Fibroblast of skin of left biceps (primary cell): ENCODE measurements around the gene PKNOX2.

Experiments
- DNase-seq, 2 experiments: peaks; one replicate each; pipeline ENCODE4 v3.0.0-alpha.2; 2013; ENCODE audit warnings: low read depth in 2 of 2

Gene PKNOX2

GRCh38 chr11:125173027-125173426, 8.5 kb downstream of the PKNOX2 start:
- no peak for DNase-seq

GRCh38 chr11:125173556-125173955, 9.0 kb downstream of the PKNOX2 start:
- no peak for DNase-seq

DNA sequence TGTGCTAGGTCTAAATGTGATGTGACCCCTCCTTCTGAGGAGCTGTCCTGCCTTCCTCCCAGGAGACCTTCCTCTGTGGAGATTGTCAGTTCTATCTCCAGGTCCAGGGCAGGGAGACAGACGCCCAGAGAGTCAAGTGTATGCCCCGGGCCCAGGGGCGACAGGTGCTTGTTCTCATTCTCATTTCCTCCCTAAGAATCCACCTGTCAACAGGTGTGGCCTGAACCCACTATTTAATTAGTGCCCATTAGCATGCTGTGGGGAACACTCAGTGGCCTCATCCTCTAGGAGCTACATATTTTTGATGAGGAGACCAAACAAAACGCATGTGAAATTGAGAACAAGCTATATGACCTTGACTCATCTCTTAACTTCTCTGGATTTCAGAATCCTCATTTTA, 9.5 kb downstream of the PKNOX2 start:
- DNase-seq = no peak

- DNase-seq = no peak
Observed at GRCh38 chr11:125174686-125175085, 10.1 kb downstream of the PKNOX2 start.

DNA sequence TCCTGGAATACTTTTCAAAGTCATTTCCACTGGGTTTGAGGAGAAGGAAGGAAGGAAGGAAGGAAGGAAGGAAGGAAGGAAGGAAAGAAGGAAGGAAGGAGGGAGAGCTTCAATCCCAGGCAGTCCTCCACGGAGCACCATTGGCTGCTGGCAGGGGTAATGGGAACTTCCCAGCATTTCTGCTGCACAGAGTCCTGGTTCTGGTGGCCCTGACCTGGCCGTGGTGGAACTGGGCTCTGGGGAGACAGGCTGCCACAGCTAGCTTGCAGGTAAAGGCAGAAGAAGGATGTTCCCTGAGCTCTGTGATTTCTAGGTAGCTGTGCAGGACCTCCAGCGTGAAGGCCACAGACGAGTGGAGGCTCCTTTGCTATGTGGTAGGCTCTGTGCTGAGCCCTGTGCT, 10.6 kb downstream of the PKNOX2 start:
- no peak for DNase-seq

DNA sequence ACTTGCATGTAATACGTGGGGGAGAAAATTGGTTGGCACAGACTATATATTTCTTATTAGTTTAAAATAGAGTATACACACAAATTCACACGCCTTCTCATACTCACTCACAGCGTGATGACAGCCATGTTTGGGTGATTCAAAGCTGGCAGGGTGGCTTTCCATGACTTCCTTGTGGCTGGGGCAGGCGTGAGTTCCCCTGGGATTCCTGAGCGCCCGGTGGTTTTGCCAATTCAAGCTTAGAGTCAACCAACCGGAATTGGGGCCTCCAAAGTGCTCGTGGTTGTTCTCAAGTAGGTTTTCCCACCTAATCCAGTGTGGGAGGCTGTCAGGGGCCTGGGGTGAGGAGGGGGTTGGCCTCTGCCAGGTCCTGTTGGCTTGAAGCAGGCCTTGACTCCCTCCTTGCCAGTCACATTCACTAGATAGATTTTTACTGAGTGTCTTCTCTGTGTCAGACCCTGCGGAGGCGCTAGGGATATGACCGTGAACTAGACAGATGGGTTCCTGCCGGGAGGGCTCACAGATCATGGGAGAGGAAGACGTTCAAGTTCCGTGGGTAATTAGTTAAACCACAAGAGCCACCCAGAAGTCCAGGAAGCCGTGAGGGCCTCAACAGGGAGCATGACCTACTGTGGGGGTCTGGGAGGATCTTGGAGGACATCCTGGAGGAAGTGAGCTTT, 11.5 kb downstream of the PKNOX2 start:
- no peak for DNase-seq

DNA sequence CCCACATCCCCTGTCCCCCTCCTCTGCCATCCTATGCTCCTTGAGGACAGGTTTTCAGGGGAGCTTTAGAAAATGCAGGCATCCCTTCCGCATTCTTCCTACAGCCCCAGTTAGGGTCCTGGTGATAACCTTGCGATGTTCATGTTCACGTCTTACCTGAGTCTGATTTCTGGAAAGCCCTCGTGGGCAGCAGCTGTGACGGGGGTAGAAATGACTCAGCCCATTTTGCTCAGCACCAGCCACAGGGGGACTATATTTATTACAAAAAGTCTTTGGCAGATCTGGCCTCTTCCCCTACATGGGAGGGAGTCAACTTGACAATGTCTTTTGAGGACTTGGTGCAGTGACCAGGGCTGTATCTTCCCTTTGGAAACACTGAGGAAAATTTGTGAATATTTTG, 12.3 kb downstream of the PKNOX2 start:
- no peak for DNase-seq

GRCh38 chr11:125177543-125177942, 13.0 kb downstream of the PKNOX2 start:
- no peak for DNase-seq

- DNase-seq = no peak
Observed at GRCh38 chr11:125179346-125179745, 14.8 kb downstream of the PKNOX2 start.

DNA sequence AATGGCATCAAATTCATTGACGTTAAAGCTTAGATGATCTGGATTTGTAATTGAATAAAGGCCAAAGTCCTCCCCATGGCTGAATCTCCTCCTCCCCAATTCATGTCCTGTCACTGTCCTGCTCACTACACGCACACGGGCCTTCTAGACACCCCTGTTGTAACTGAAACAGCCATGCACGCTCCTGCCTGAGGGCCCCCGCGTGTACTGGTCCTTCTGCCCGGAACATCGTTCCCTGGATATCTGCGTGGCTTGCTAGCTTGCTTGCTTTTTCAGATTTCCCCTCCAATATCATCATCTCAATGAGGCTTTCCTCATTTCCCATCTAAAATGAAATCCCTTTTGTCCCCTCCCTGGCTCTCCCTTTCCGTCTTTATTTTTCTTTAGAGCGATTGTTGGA, 15.3 kb downstream of the PKNOX2 start:
- DNase-seq = no peak

DNA sequence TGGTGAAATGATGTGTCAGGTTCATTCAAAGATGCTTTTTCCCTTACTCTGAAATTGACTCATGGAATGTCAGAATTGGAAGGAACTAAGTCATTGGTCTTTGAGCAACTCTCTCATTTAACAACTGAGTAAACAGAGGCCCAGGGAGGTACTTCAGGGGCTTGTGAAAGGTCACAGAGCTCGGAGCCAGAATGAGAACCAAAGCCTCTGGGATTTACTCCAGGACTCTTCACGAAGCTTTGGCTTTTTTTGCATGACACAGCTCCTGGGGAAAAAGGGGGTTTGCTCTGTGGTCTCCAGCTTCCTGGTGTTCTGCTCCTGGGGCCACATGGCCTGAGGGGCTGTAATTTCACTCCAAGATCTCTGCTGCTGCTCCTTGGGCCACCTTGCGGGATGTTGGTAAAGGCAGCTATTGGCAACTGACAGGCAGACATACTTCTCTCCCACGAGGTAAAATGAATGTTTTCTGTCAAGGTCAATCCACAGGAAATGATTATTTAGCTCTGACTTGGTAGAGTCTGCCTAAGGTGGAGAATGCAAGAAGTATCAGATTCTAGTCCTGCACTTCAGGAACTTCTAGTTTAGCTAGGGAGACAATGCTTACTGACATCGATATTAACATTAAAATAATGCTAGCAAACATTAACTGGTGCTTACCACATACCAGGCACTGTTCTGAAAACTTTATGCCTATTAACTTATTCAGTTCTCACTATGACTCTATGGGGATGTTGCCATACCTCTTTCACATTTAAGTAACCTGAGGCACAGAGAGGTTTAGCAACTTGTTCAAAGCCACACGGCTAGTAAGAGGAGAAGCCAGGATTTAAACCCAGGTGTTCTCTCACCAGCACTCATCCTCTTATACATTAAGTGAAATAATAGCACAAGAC, 16.1 kb downstream of the PKNOX2 start:
- DNase-seq = no peak

DNA sequence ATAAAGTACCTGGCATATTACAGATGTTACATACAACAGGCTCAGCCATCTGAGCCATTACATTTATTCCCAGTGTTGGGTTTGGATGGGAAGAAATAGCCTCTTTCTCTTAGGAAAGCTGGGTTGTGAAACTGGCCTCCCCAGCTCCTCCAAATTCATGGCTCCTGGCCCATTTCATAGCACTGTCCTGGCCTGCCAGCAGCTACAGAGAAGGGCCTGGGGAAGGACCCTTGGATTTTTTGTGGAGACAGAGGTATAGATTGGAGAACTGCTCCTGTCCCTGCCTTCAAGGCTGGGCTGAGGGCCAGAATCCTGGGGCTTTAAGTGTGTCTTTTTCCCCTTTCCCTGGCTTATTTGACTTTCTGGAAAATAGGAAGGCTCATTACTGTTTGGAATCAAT, 18.0 kb downstream of the PKNOX2 start:
- DNase-seq = no peak

- DNase-seq = no peak
Observed at GRCh38 chr11:125183641-125184040, 19.1 kb downstream of the PKNOX2 start.

- no peak for DNase-seq
Observed at GRCh38 chr11:125188021-125188420, 23.5 kb downstream of the PKNOX2 start.

DNA sequence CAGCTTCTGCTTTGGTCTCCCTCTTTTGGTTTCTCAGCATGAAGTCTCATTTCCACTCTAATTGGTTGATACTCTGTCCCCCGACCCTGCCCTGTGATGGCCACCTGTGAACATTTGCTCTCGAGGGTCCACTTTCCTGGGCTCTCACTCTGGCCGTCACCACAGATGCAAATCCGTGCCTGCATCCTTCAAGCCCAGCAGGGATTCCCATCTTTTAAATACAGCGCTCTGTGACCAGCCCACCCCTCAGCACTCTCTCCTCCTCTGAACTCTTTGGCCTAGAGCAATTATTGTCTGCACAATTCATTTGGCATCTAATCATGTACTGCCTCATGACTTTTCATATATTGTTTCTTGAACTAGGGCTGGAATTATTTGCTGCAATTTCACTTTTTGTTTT, 26.0 kb downstream of the PKNOX2 start:
- no peak for DNase-seq

- DNase-seq = no peak
Observed at GRCh38 chr11:125192183-125192582, 27.6 kb downstream of the PKNOX2 start.

- no peak for DNase-seq
Observed at GRCh38 chr11:125192717-125193415, 28.3 kb downstream of the PKNOX2 start.

DNA sequence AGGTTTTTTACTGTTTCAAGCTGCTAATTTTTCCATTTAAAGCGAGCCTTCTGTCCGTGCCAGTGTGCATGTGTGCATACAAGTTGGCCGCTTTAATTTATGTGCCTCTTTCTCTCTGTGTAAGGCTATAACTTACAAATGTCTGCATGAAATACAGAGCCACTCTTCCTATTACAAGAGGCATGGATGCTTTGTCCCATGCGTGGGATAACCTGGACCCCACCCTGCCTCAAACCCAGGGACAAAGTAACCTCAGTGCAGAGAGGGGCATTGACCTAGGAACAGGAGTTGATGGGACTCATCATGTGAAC, 28.8 kb downstream of the PKNOX2 start:
- no peak for DNase-seq

- no peak for DNase-seq
Observed at GRCh38 chr11:125193841-125194240, 29.3 kb downstream of the PKNOX2 start.

DNA sequence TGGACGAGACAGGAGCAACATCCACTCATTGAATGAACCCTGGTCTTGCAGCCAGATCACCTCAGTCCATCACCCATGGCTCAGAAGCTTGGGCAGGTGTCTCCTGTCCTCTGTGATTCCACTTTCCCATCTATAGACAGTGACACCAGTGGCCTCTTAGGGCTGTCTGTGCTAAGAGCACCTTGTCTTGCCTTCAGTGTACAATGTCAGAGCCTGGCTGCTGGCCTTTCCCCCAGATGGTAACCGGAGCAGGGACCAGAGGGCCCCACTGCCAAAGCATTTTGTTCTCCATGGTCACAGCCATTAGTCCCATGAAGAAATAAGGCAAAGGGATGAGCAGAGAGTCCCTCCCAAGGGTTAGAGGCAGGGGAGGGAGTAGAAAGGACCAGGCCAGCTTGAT, 35.4 kb downstream of the PKNOX2 start:
- DNase-seq = no peak

GRCh38 chr11:125200441-125200840, 35.9 kb downstream of the PKNOX2 start:
- DNase-seq = no peak

DNA sequence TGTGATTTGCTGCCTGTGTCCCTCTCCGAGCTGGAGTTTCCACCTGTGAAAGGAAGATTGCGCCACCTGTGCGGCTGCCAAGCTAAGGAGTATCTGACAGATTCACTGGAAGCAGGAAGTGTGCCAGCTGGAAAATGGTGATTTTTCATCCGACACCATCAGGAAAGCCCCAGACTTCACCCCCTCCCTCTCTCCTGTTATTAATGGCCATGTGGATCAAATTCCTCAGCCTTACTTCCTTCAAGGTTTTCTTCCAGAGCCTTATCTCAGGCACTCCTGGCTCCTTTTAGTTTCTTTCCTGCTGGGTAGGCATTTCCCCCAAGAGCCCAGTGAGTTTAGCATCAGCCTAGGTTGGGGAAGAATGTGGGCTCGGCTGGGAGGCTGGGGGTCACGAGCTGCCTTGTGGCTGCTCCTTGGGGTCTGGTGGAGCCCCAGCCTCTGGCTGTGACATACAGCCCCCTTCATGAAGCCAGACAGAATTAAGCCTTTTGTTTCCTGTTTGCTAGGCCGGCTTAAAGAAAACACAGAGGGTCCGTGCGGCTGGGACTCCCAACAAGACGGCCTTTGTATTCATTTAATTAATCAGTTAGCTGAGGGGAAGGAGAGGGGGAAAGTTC, 37.1 kb downstream of the PKNOX2 start:
- DNase-seq = no peak
